Transverse colon (tissue), 4 donors: ENCODE data around the gene CLASRP. TPM values are rescaled to one million over a fixed set of nuclear protein-coding genes. Genes with fewer than 3 reads are reported as not detected.

ENCODE experiments used
- DNase-seq: peaks from one replicate; pipeline ENCODE4 v3.0.0-alpha.2; 2019
- H3K27ac ChIP-seq, 4 donors: fragments of 200-600 bp; sonication (generic); 2 replicates each; pipeline ENCODE4 v1.5.1; 2016 to 2018; ENCODE audit warnings: inconsistent platforms in 4 of 4
- H3K27me3 ChIP-seq: fragments of 200-600 bp; sonication (generic); 2 replicates; pipeline ENCODE4 v1.5.1; 2017; ENCODE audit warnings: inconsistent platforms
- H3K36me3 ChIP-seq, 4 donors: fragments of 200-600 bp; sonication (generic); 2 replicates each; pipeline ENCODE4 v1.5.1; 2017 to 2019; ENCODE audit warnings: inconsistent platforms in 4 of 4
- H3K4me1 ChIP-seq, 4 donors: fragments of 200-600 bp; sonication (generic); 2 replicates each; pipeline ENCODE4 v1.5.1; 2017 to 2020; ENCODE audit warnings: inconsistent platforms in 4 of 4
- H3K4me3 ChIP-seq, 4 donors: fragments of 200-600 bp; sonication (generic); 1 replicate in 1 of 4; 2 replicates in 3 of 4; pipeline versions ENCODE4 v1.5.1 to v1.6.1; 2017 to 2019; ENCODE audit warnings: inconsistent platforms in 4 of 4
- H3K9me3 ChIP-seq, 2 donors: fragments of 200-600 bp; sonication (generic); 2 replicates each; pipeline ENCODE4 v1.5.1; 2017 to 2019; ENCODE audit warnings: inconsistent platforms in 2 of 2
- EP300 ChIP-seq: sonication (generic); formaldehyde crosslinking; IDR thresholded peaks from one replicate; pipeline ENCODE4 v1.6.1; 2017; ENCODE audit warnings: antibody characterized with exemption, low read depth
- POLR2A ChIP-seq: fragments of 450-650 bp; IDR thresholded peaks from one replicate; pipeline ENCODE4 v1.6.1; 2016; ENCODE audit warnings: antibody characterized with exemption, mild to moderate bottlenecking, moderate library complexity
- POLR2AphosphoS5 ChIP-seq, 3 donors: sonication (generic); formaldehyde crosslinking; IDR thresholded peaks; one replicate each; pipeline ENCODE4 v1.6.1; 2016; ENCODE audit warnings: antibody characterized with exemption in 3 of 3
- WGBS, 2 donors: methylation state at CpG; one replicate each; pipeline ENCODE4 v1.1.5; 2018; ENCODE audit warnings: low coverage in 1 of 2; 5-methylcytosine and 5-hydroxymethylcytosine counted together
- in situ Hi-C, 4 donors: fragments of 200-750 bp; cut with MboI; loops; one replicate each; pipeline versions ENCODE4 v1.15.0 to v1.15.1; 2017; ENCODE audit warnings: low sequenced_read_pairs in 3 of 4, low pct_ligation_motif_present in 1 of 4, low pct_unique_long_range_greater_than_20kb in 1 of 4
- intact Hi-C: fragments of 100-400 bp; cut with DNase I; formaldehyde crosslinking; loops from one replicate; pipeline ENCODE4 v1.15.1; 2023; ENCODE audit warnings: low total_unique reads
- total RNA-seq, 4 donors: library from RNA; depleted of rRNA; stranded (reverse); fragments of >200 nt; gene quantifications; one replicate each; pipeline ENCODE4 v1.1.0, GENCODE V29; 2016
- TF ChIP-seq, protein P1 (sequence below), 5 experiments: fragments of 200-600 bp in 3 of 5; fragments of 450-650 bp in 2 of 5; sonication (generic) in 3 of 5; IDR thresholded peaks; 1 replicate in 2 of 5; 2 replicates in 3 of 5; pipeline ENCODE4 v1.5.1; 2016 to 2017; ENCODE audit warnings: antibody characterized with exemption in 5 of 5, inconsistent platforms in 3 of 5, mild to moderate bottlenecking in 2 of 5, moderate library complexity in 1 of 5

CLASRP gene
- total RNA-seq, 4 donors from 2014 or later: 82.6 to 382 (median 100) TPM

GRCh38 chr19:45045671-45046353 lies 7.0 kb downstream of the CLASRP start:
- Histone ChIP-seq H3K4me1 (peaks cover 14 to 47% (median 32%) of the 10 kb centered on the region in 4 donors), H3K9me3 (no peaks in the 10 kb centered on the region), H3K27ac (peak overlapping the region; percentile 2 to 45 (median 22)), H3K4me3 (no peak overlapping the region), H3K36me3 (peaks cover 0 to 28% (median 14%) of the 10 kb centered on the region in 4 donors), H3K27me3 (no peaks in the 10 kb centered on the region)
- intact Hi-C loops (no loop called here), in situ Hi-C loops (no loop called here)
- TF ChIP-seq POLR2AphosphoS5 (IDR thresholded peaks at IDR 0.05) (no peak), POLR2A (no peak), EP300 (no peak)
- TF ChIP-seq, protein P1, sequence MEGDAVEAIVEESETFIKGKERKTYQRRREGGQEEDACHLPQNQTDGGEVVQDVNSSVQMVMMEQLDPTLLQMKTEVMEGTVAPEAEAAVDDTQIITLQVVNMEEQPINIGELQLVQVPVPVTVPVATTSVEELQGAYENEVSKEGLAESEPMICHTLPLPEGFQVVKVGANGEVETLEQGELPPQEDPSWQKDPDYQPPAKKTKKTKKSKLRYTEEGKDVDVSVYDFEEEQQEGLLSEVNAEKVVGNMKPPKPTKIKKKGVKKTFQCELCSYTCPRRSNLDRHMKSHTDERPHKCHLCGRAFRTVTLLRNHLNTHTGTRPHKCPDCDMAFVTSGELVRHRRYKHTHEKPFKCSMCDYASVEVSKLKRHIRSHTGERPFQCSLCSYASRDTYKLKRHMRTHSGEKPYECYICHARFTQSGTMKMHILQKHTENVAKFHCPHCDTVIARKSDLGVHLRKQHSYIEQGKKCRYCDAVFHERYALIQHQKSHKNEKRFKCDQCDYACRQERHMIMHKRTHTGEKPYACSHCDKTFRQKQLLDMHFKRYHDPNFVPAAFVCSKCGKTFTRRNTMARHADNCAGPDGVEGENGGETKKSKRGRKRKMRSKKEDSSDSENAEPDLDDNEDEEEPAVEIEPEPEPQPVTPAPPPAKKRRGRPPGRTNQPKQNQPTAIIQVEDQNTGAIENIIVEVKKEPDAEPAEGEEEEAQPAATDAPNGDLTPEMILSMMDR (IDR thresholded peaks at IDR 0.05): no peak
- DNase-seq: no peak
- 40 to 63% methylated on average over 1 to 14 of the region's 14 CpGs for WGBS, 2 donors

GRCh38 chr19:45046355-45046754 lies 7.5 kb downstream of the CLASRP start:
- in situ Hi-C loops: no loop called here
- no peak for DNase-seq
- intact Hi-C loops: no loop called here
- Histone ChIP-seq H3K27ac (peak overlapping the region in 3 of 4 donors; percentile 2 to 45 (median 7)), H3K27me3 (no peaks in the 10 kb centered on the region), H3K36me3 (peaks cover 0 to 27% (median 14%) of the 10 kb centered on the region in 4 donors), H3K4me3 (no peak overlapping the region), H3K9me3 (no peaks in the 10 kb centered on the region), H3K4me1 (peaks cover 9 to 46% (median 33%) of the 10 kb centered on the region in 4 donors)
- 50 to 84% methylated on average over 2 to 7 of the region's 7 CpGs for WGBS, 2 donors
- TF ChIP-seq POLR2AphosphoS5 (IDR thresholded peaks at IDR 0.05) (no peak), POLR2A (no peak), EP300 (no peak)
- TF ChIP-seq, protein P1 (IDR thresholded peaks at IDR 0.05): no peak

- TF ChIP-seq, protein P1 (IDR thresholded peaks at IDR 0.05): no peak
- TF ChIP-seq POLR2A: no peak
- no peak for DNase-seq
- 65 to 75% methylated on average over 7 of the region's 7 CpGs for WGBS, 2 donors
- H3K36me3 ChIP-seq: peaks cover 0 to 23% (median 12%) of the 10 kb centered on the region in 4 donors
- no peaks in the 10 kb centered on the region for H3K27me3 ChIP-seq
- H3K27ac ChIP-seq: no peak overlapping the region
- in situ Hi-C loops (no loop called here), intact Hi-C loops (no loop called here)
- H3K4me3 ChIP-seq: no peak overlapping the region
- peaks cover 9 to 49% (median 39%) of the 10 kb centered on the region in 4 donors for H3K4me1 ChIP-seq
- no peaks in the 10 kb centered on the region for H3K9me3 ChIP-seq
Measured at GRCh38 chr19:45047188-45047797, 8.4 kb downstream of the CLASRP start.

DNA sequence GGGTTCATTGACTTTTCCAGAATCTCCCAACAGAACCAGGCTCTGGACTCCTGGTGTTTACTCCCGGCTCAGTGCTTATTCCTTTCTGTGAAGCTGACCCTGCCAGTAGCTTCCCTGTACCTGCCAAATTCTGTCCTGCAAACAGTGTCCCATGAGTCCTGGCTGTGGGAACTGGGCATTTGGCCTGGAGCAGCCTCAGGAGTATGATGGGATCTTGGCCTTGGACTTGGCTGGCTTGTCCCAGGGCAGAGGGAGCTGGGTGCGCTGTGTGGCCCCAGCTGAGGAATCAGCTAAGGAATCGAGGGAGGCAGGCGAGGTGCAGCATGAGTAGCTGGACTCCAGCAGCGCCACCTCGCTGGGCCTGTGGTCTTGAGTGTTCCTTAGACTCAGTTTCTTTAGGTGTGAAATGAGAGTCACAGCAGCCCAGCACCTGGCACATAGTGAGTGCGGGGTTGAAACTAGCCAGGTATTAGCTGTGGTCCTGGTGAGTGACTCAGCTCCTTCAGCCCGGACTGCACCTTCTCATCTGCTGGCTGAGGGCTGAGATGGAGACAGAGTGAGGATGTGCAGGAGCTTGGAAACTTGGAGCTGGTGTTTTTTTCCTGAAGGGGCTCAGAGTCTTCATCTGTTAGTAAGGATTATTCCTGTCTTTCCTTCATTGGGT lies 10.4 kb downstream of the CLASRP start:
- H3K4me1 ChIP-seq: peaks cover 9 to 55% (median 40%) of the 10 kb centered on the region in 4 donors
- no peaks in the 10 kb centered on the region for H3K9me3 ChIP-seq
- H3K4me3 ChIP-seq: no peak overlapping the region
- no peak for DNase-seq
- TF ChIP-seq, protein P1 (IDR thresholded peaks at IDR 0.05): no peak
- no peak for TF ChIP-seq POLR2A
- TF ChIP-seq EP300: no peak
- TF ChIP-seq POLR2AphosphoS5 (IDR thresholded peaks at IDR 0.05): no peak
- WGBS, 2 donors: 87% methylated on average over 8 of the region's 8 CpGs; no CpG with 5 or more reads in 1 of the 2 donors
- intact Hi-C loops: no loop called here
- no peaks in the 10 kb centered on the region for H3K27me3 ChIP-seq
- H3K36me3 ChIP-seq: peaks cover 0 to 32% (median 13%) of the 10 kb centered on the region in 4 donors
- no peak overlapping the region for H3K27ac ChIP-seq
- in situ Hi-C loops: no loop called here
